M059J (cell line): ENCODE data around the gene TMEM187. TPM values are rescaled to one million over a fixed set of nuclear protein-coding genes. Genes with fewer than 3 reads are reported as not detected.
A peak's percentile ranks its signal among the peaks of the same experiment; 100 is the strongest.

Experiments used
- DNase-seq: peaks from one replicate; pipeline ENCODE4 v3.0.0-alpha.2; 2012; ENCODE audit warnings: low read depth
- total RNA-seq: library from RNA; depleted of rRNA; stranded (reverse); fragments of >200 nt; shearing (Covaris generic); gene quantifications from 2 replicates; pipeline ENCODE4 v1.2.3, GENCODE V29; 2014; rRNA removed

Gene TMEM187, protein sequence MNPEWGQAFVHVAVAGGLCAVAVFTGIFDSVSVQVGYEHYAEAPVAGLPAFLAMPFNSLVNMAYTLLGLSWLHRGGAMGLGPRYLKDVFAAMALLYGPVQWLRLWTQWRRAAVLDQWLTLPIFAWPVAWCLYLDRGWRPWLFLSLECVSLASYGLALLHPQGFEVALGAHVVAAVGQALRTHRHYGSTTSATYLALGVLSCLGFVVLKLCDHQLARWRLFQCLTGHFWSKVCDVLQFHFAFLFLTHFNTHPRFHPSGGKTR
- total RNA-seq, result 8.1 and 10.3 TPM in 2 replicates

DNA sequence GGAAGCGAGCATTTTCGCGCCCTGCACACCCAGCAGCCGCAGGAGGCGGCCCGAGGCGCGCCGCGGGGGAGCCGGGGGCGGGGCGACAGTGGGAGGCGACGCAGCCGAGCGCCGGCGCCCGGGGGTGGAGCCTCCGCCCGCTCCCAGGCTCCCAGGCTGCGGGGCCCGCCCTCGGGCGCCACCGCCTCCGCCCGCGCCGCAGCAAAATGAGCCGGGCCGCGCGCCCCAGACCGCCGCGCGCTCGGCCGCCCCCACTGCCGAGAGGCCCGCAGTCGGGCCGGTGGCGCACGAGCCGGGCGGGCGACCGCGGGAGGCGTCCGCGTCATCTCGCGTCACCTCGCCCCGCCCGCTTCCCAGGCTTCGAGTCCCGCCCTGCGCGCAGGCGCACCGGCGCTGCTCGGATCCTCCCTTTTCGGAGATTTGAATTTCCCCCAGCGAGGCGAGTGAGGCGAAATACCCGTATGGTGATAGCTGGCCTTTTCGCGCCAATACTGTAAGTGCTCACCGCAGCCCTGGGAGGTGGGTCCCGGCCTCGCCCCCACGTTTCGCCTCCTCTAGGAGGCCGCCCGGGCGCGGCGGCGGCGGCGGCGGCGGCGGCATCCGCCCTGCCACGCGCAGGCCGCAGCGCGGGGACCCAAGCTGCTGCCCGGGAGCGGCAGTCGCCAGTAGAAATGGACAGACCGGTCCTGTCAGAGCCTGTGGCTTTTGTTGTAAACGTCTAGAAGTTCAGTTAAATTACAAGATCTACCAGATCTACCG lies at the start of gene TMEM187:
TSS of gene TMEM187 (plus strand) at position 387 of the 759 bp plus-strand sequence. CDS start 9,309 bp downstream, outside the sequence.
- DNase-seq, result peak; percentile 93

DNA sequence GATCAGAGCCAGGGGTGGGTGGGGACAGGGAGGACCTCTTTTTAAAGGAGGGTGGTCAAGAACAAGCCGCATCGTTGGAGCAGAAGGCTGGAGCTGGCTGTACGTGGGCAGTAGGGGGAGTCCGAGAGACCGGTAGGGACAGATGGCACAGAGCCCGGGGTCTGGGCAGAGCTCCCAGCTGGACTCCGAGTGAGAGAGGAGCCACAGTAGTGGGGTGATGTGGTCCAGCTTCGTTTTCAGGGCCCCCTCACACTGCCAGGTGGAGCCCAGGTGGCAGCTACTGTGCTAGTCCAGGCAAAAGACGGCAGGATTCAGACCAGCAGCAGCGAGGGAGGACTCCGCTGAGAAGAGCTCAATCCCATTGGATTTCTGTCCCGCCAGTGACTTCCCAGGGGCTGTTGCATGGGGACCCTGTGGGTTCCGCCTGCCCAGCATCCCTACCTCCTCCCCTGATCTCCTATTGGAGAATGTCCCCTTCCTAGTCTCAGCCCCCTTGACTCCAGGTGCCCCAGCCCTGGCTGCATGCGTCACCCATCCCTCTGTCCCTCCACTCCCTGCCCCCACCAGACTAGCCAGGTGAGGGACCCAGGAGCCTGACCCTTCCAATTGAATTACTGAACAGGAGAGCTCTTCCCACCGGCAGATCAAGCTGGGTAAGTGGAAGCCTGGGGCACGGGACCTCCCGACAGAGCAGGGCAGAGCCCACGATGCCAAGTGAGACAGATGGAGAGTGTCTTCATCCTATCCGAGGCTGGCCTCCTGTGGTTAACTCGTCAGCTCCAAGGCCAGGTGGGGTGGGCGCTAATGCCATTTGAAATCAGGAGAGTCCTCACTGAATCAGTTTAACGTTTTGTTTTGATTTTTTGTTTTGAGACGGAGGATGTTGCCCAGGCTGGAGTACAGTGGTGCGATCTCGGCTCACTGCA lies 49.4 kb upstream of the TMEM187 start:
- peak; percentile 74 for DNase-seq

- DNase-seq, result peak; percentile 72
These were observed 48.2 kb upstream of the TMEM187 start for GRCh38 chrX:153924149-153924861.

DNA sequence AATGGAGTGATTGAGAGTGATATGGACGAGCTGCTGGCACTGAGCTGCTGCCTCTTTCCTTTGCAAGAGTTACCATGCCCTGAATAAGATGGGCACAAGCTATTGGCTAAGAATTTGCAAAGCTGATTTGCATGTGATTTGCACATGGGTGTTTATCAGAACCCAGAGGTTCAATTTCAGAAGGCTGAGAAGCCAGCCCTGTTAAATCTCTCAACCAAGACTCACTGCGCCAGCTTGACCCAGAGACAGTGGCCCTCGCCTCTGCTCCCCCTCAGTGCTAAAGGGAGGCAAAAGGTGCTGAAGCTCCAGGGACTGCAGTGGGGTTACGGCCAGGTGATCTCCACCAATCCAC lies 47.2 kb upstream of the TMEM187 start:
- no peak for DNase-seq

DNA sequence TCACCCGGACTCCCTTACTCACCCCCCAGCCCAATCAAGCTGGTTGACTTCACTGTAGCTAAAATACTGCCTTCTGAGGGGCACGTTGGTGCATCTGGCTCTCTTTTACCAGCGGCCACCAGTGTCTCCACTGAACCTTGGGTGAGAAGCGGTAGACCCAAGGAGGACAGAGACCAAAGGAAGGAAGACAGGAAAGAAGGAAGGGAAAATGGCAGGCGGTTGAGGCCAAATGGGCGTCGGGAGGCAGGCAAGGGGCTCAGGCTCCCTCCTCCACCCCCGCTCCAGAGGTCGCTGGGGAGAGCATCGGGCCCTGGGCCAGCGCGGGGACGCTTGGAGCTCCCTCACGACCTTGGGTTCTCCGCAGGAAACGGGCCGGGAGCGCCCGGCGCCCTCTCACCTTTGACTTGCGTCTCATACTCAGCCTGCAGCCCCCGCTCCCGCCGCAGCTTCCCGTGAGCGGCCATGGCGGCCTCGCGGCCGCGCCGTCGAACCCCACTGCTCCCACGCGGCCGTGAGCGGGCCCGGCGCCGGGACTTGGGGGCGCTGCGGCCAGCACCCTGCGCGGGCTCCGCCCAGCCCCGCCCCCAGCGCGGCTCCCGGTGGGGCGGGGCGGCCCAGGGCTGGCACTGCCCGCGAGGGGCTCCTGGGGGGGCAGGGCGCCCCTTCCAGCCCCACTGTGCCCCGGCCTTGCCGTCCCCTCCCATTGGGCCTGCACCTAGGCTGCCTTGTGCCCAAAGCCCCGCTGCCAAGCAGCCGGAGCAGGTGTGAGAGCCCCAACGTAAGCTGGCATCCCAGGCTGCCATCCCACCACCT lies 46.6 kb upstream of the TMEM187 start, which contains the start of gene ARHGAP4:
TSS of gene ARHGAP4 (minus strand) at position 526 of the 813 bp plus-strand sequence. CDS start at position 464, 62 bp downstream.
- no peak for DNase-seq

DNA sequence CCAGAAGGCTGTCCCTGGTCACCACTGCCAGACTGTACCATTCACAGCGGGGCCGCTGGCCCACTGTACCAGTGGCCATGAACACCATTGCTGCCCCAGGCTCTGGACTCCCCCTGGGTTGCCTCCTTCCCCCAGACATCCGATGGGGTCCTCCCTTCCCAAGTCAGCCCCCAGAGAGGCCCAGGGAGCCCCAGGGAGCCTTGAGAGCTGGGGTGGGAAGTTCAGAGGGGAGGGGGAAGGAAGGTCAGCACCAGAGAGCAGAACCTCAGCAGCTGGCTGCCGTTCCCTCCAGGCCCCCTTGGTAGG lies 46.0 kb upstream of the TMEM187 start:
- no peak for DNase-seq

DNA sequence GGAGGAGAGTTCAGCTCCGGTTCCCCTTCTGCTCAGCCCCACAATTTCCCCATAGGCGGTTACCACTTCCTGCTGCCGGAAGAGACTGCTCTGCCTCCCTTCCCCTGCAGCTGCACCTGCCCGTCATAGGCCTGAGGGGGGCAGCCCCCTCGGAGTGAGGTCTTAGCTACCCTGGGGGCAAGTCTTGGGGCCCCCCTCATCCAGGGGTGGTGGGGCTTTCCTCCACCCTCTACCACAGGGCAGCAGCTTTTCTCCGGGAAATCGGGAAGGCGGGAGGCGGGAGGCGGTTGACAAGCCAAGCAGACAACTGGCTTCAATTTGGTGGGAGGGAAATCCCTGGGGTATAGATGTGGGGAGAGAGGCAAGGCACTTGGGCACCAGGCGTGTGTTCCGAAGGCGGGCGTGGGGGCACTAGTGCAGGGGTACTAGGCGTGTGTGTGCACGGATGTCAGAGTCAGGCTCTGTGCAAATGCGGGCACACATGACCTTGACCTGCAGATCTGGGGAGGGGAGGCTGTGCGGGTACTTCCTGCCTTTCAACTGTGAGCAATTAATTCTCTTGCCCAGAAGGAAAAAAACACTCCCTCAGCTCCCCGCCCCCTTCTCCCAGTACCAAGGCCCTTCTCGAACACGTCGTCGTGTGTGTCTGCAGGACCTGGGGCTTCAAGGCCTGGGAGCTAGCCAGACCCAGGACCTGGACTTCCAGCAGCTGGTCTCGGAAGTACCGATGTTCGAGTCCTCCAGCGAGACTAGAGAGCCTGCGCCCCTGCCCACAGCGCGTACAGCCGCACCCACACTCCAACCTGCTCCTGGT lies 45.5 kb upstream of the TMEM187 start:
- peak; percentile 64 for DNase-seq

GRCh38 chrX:153927672-153927921 lies 45.0 kb upstream of the TMEM187 start:
- DNase-seq, result no peak

DNA sequence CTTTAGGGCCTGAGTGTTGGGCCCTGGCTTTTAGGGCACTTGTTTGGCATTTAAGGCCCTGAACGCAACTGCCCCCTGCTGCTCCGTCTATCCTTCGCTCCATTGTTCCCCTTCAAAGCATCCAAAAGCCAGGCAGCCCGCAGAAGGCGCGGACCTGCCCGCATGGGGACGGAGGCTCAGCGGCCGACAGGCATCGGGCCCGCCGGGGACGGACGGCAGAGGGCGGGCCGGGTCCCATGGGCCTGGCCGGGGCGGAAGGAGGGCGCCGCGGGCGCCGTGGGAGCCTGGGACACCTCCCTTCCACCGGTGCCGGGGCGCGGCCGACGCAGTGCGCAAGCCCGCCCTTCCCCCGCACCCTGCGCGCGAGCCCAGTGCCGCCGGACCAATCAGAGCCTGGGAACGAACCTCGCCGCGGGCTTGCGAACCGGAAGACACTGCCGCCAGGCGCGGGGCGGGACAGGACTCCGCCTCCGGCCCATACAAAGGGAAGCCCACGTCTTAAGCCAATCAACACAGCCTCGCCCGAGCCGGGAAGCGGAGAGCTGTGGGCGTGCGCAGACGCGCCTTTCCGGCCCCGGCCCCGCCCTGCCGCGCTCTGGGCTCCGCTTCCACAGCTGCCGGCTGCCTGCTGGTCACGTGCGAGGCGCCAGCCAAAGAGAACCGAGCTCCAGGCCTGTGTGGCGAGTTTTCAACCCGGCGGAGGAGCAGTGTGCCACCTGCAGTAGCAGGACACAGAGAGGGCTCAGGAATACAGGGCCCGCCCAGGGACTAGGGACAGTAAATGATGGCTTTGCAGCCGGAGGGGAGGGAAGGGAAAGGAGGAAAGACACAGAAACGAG lies 44.4 kb upstream of the TMEM187 start:
- peak; percentile 99 for DNase-seq

DNA sequence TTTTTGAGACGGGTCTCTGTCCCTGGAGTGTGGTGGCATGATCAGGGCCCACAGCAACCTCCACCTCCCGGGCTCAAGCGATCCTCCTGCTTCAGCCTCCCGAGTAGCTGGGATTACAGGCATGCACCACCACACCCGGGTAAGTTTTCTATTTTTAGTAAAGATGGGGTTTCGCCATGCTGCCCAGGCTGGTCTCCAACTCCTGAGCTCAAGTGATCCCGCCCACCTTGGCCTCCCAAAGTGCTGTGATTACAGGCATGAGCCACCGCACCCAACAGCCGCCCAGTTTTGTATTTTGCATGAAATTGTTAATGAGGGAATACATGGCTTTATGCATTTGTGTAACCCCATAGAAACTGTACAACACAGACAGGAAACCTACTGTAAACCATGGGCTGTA lies 43.7 kb upstream of the TMEM187 start:
- no peak for DNase-seq

GRCh38 chrX:153929576-153929975 lies 43.0 kb upstream of the TMEM187 start:
- DNase-seq, result no peak

DNA sequence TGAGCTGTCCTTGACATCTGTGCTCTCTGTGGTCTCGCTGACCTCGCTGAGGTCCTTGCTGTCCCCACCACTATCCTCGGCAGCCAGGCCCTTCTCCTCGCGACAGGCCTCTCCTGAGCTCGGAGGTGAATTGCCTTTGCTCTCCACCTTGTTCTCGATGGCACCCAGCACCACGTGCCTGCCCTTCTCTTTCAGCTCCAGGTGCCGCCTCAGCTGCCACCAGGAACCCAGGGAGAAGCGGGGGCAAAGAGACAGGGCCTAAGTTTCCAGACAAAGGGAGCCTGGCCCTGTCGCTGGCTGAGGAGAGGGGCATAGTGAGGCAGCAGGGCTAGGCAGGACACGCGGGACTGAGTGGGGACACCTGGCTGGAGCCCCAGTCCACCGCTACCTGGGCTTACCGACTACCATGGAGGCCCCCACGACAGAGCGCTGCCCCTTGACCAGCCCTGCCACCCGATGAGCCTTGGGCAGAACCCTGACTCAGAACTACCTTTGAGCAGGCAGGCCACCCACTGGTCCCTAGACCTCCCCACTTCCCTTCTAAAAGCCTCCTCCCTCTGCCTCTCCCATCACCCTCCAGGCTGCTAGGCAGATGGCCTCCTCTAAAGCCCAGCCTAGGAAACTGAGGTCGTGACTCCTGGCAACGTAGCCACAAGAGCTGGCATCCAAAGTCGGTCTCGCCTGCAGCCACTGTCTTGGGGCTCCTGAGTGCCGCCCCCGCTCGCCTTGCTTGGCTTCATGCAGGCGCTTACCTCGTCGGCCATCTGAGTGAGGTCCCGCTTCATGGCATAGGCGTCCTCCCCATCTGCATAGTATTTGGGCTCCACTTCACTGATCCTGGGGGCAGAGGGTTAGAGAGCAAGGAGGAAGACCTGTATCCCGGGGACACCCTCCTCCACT lies 42.3 kb upstream of the TMEM187 start:
- DNase-seq, result no peak

DNA sequence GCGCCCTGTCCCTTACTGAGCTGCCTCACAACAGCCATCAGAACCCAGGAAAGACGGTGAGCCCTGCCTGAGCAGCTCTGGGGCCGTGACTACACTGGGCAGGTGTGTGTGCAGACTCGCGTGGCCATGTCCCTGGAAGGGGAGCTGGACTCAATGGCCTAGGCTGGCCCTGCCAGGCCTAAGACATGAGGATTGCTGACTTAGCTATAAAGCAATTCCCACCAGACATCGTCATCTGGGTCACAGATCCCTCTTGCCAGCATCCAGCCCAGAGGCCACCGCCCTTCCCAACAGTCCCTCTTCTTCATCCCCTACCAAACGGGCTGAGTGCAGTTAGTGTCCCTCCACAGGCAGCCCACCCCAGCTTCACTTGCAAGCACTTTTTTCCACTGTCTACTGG lies 41.4 kb upstream of the TMEM187 start:
- no peak for DNase-seq

DNA sequence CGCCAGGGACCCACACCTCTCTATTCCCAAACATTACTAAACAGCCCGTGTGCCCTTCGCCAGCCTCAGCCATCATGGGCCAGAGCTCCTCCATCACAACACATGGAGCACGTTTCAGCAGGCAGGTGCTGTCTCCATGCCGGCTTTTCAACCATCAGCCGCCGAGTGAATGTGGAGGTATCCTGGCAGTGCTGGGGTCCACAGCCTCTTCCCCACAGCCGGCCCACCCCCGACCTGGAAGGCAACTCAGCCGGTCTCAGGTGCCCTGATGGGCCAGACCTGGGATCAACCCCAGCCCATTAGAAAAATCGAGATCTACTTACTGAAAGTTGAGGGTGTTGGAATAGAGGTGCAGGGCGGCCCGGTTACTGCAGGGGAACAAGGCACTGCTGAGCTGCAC lies 40.8 kb upstream of the TMEM187 start:
- no peak for DNase-seq

GRCh38 chrX:153932220-153932915 lies 40.2 kb upstream of the TMEM187 start:
- DNase-seq, result no peak

DNA sequence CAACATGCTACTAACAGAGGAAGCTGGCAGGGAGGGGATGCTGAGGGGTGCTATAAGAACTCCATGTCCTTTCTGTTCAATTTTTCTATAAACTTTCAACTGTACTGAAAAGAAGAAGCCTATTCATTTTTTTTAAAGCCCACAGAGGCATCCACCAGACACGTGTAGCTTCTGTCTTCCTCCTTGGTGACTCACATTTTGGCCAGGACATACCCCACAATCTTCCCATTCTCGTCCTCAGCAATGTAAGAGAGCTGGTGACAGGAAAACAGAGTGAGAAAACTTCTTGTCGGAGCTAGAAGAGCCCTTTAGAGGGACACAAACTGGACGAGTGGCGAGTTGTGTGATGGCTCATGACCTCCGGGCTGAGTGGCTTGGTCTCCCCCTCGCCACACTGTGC lies 38.8 kb upstream of the TMEM187 start:
- peak; percentile 67 for DNase-seq

DNA sequence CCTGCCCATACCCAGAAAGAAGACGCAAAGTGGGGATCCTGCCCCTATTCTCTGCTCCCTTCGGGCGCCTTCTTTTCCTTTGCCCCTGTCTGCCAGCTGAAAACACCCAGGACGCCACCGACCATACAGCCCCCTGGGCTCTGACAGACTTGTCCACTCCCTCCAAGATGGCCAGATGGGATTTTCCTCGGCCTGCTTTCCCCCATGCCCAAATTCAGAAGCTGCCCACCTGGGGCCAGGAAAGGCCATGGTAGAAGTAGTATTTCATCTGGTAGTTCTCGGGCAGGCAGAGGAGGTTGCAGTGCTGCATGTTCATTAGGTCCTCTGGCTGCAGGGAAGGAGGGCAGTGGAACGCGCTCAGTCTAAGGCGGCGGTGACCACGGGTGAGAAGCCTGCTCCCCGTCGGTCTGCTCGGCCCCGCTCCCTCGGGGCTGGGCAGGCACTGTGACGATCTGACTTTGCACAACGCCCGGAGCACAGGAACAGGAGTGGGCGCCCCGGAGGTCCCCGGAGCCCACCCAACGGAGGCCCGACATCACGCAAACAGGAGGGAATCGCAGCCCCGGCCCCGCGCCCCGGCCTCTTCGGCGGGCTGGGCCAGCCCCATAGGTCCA lies 38.3 kb upstream of the TMEM187 start:
- DNase-seq, result no peak
